Raji (cell line): Measurements from ENCODE around the gene CACNA1E.

Experiments
- POLR2A ChIP-seq: IDR thresholded peaks from 2 replicates; pipeline ENCODE4 v1.6.1; 2011; ENCODE audit warnings: low read depth, low read length, control low read depth; ENCODE audit not compliant: insufficient read depth

Gene CACNA1E

DNA sequence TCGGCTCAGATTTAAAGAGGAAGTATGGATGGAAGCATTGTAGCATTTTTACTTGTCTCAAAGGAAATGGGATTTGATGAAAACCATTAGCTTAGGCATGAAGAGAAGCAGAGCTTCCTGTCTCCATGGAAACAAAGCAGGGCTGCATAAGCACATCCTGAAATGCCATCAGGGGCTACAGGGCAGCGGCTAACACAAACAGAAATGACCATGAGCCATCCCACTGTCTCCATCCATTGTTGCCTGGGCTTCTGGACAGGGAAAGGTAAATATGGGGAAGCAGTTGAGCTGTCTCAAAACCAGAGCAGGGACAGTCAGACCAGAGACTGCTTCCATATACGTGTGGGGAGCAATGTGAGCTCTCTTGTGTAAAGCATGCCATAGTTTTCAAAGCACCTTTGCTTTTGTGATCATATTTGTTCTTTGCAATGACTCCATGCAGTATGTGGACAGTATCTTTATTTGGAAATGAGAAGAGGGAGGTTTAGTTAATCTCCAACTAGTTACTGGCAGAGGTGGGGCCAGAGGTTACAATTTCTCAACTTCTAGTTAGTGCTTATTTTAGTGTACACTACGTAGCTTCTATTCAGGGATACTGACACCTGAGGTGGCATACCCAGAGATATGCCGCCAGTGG lies 176.1 kb downstream of the CACNA1E start:
- no peak for TF ChIP-seq POLR2A

DNA sequence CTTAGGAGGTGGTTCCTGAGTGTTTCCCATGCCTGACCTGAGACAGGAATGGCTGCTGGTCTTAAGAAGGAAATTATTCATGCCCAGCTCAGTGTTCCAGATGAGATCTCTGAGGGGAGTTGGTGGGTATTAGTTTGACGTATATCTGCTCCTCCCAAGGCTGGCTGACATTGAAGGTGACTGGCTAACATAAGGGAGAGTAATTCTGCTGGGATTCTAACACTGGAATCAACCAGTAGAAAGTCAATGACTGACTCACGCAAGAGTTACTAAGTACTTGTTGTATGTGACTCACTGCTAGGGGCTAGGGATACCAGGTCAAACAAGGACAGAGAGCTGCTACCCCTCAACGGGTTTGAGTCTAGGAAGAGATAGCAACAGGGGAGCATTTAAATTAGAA lies 177.3 kb downstream of the CACNA1E start:
- no peak for TF ChIP-seq POLR2A

DNA sequence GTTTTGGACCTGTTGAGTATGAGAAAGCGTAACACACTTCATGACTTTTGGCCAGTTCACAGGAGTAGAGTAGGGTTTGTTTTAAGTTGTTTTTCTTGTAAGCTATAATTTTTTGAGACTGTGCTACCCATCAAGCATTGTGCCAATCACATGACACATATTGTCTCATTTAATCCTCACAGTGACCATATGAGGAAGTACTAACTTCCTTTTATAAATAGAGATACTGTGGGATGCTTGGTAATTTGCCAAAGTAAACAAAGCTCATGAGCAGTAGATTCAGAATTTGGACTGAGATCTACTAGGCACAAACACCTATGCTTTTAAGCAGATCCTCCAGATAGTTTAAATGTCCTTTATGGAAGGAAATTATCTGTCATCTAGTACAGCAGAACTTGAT lies 178.3 kb downstream of the CACNA1E start:
- no peak for TF ChIP-seq POLR2A

DNA sequence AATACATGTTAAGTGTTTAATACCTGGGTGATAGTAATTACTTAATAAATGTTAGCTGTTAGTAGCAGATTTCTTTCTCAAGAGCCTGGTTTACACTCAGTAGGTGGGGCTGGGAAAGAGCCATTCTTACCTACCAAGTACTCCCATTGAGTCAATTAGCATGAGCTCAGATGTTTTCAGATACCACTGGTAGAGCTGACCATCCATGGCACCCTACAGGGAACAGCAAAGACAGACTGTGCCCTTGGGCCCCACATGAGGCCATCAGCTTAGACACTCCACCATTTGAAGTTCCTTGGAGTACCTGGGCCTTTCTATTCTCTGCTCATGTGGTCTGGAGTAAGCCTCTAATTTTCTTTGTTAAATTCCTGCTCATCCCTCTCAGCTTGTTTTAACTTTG lies 179.3 kb downstream of the CACNA1E start:
- TF ChIP-seq POLR2A, result no peak

DNA sequence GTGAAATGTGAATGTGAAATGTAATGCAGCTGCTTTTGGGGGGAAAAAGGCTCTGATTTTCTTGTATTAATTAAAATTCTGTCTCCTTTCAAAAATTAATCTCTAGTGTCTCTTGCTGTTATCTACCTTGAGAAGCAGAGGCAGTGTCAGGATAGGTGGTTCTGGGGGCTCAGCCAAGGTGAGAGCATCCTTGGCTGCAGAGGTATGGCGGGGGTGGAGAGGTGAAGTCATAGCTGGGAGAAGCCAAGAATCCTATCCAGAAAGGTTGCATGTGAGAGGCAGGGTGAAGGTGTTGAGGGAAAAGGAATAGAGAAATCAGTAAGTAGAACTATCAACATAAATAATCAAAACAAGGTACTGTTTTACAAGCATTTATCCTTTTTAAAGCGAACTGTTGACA lies 181.2 kb downstream of the CACNA1E start:
- TF ChIP-seq POLR2A, result no peak

DNA sequence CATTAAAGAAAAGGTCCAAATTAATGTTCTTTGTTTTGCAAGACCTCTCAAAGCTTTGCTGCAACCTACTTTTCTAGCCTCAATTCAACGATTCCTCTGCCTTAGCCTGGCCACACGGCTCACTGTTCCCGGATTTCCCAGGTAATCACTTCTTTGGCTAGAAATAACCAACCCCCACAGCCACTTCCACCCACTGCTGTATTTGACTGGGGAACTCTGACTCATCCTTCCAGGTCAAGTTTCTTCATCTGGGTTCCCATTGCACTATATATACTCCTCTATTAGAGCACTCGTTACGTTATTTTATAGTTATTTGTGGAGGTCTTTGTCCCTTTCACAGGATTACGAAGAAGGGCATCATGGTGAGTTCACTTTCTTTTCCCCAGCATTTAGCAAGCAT lies 185.9 kb downstream of the CACNA1E start:
- TF ChIP-seq POLR2A, result no peak

DNA sequence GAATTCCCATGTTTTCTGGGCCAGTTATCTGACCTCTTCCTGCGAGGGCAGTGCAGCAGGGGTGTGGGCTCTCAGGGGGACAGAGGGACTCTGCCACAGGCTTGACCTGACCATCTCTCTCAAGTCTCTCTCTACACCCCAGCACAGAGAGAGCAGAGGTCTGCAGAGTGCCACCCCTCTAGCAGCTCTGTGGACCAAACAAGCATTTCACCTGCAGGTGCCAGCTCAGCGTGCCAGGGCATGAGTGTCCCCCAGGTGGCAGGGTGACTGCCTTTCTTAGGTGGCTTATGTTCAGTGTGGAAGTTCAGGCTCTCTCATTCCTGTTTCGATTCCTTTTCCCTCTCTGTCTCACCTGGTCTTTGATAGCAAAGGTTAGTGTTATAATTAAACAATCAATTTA lies 191.3 kb downstream of the CACNA1E start:
- TF ChIP-seq POLR2A, result no peak

DNA sequence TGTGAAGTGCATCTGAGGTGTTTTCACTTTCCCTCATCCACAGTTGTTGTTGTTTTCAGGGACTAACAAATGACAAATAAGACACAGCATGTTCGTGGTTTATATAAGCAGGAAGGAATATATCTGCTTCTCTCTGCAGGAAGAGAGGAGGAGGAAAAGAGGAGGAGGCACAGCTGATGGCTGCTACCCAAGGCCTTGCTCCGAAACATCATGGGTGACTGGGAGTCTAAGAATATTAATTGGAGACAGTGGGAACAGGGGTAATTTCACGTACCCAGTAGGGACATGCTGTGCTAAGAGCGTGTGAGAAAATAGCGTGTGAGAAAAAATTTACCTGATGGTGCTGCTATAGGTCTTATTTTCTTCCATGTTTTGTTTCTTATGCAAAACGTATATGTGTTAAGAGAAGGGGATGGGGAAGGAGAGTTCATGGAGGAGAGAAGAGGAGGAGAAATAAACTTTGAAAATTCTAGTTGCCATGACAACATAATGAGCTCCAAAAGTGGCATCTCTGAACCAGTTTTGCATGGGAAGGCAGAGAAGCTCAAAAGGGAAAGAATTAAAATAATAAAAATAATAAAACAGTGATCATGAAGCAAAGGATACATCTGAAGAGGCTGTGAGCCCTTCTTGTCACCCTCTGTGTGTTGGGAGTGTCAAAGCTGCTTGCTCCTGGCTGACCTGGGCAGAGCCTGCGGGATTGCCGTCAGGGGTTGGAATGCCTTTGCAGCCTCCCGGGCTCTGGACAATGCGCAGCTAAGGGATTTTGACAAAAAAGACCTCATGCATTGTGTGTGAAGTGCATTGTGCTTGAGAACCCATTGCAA lies 192.0 kb downstream of the CACNA1E start:
- TF ChIP-seq POLR2A, result no peak

DNA sequence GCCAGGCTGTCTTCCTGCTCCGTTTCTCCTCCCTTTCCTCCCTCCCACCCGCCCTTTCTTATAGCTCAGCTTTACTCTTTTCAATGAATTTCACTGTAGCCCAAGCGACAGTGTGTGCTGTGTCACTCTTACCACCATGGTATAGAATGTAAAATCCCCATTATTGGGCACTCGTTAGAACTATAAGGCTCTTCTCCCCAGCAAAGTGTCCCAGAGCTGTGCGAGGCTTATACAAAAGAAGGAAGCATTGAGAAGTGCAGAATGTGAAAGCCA lies 192.5 kb downstream of the CACNA1E start:
- TF ChIP-seq POLR2A, result no peak

DNA sequence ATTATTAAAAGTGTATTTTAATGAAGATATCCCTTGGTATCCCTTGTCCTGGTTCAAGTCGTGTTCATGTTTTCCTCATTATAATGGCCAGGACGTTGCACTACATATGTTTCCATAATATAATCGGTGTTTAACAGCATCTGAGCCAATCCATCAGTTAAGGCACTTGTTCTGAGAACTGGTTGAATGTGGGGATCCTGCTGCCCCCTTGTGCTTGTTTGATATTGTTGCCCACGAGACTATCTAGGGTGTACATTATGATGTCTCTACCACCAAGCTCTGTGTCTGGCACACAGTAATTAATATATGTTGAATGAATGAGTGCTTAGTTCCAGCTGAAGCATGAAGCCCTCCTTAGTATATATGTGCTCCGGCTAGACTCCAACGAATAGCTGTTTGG lies 193.0 kb downstream of the CACNA1E start:
- TF ChIP-seq POLR2A, result no peak

DNA sequence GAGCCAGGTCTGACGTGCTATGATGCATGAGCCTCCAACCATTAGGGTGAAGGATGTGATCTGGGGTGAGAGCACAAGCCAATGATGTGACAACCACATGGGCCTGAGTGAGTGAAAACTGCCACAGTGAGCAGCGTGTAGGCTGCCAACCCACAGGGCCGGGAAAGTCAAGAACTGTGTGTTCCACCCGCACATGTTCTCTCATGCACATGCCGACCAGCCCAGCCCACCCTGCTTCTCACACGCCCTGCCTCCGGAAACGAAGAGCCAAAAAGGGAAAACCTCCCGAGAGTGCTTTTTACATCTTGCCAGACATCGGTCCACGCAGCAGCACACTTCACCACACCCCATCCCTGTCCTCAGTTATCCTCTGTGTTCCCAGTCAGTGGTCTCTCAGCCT lies 197.0 kb downstream of the CACNA1E start:
- TF ChIP-seq POLR2A, result no peak

DNA sequence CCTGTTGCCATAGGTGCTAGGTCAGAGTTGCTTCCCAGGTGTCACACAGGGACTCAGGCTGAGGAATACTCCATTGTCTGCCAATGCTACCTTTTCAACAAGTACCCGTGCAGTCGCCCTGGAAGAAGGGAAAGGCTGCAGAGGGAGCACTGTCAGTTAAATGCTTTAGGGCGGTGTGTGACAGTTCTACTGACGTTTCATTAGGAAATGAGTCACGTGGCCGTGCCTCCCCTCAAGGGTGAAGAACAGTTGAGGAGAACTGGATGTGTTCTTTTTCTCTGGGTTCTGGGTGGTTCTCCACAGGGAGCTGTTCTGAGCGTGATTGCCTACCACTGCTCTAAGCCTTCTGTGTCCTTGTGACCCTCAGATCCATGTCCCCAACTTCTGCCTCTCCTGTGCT lies 197.6 kb downstream of the CACNA1E start:
- TF ChIP-seq POLR2A, result no peak

DNA sequence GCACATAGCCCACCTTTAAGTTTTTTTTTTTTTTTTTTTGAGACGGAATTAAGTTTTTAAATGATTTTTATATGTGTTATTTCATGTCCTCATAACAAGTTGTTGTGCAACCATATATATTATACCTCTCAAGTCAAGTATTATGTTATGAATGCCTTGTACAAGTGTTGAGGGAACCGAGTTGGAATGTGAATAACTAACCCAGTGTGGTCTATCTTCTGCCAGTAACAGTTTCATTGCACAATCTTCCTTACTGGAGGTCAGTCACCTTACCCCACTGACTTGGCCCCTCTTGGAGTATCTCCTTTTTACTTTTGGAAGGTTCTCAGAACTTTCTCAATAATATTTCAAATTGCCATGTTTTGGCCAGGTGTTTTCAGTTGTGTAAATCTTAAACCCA lies 201.9 kb downstream of the CACNA1E start:
- TF ChIP-seq POLR2A, result no peak

DNA sequence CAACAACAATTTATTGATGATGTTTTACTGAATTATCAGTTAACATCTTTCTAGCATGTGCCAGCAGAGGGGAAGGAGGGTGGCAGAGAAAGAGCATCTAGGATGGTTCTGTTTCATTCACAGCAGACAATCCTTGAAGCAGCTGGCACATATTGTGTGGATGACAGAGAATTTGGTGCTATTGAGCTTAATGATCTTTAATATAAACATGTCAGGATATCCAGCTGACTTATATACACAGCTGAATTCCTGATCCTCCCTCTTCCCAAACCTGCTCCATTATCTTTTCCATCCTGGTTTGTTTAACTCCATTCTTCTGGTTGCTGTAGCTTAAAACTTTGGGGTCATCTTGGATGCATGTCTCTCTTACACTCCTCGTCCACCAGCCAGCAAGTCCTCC lies 218.6 kb downstream of the CACNA1E start:
- TF ChIP-seq POLR2A, result no peak

DNA sequence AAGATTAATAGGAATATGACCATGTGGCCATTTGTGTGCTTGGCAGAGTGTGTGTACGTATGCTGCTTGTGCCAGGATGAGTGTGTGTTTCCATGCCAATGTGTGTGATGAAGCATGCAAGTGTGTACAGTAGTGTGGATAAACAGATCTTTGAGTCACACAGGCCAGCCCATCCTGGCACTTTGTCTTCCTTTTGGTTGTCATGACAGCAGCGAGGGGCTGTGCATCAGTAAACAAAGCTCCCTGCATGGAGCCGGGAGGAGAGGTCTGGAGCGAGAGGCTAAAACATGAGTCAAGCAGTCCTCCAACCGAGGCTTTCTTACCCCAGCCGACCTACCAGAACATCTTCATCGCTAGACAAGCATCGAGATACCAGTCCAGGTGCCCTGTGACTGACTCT lies 221.2 kb downstream of the CACNA1E start:
- no peak for TF ChIP-seq POLR2A

DNA sequence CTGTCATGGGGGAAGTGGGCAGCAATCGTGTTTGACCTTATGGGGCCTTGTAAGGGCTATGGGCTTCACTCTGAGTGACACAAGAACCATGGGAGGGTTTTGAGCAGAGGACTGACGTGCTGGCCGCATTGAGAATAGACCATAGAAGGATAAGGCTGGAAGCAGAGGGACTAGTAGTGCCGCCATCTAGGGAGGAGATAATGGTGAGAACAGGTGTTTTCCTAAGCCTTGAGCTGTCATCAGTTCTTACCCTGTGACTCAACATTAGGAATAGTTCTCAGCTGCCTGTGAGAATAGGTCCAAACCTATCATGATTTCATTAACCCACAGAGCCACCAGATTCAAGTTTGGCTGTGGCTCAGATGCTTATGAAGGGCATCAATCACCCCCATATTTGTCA lies 228.5 kb downstream of the CACNA1E start:
- no peak for TF ChIP-seq POLR2A

DNA sequence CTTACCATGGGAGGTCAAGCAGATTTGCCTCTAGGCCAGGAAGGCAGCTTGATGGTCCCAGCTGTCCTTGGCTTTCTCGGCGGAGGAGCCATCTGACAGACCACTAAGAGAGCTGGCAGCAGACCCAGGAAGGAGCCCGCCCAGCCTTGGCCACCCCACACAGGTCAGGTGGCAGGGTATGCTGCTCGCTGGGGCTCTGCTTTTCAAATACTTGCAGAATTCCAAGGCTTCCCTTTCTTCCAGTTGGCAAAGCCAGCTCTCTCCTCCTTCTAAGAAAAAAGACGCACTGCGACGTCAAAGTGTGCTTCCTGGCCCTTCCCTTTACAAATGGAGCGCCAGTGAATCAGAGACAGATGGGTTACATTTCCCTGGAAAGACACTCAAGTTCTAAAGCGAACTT lies 229.4 kb downstream of the CACNA1E start:
- TF ChIP-seq POLR2A, result no peak

DNA sequence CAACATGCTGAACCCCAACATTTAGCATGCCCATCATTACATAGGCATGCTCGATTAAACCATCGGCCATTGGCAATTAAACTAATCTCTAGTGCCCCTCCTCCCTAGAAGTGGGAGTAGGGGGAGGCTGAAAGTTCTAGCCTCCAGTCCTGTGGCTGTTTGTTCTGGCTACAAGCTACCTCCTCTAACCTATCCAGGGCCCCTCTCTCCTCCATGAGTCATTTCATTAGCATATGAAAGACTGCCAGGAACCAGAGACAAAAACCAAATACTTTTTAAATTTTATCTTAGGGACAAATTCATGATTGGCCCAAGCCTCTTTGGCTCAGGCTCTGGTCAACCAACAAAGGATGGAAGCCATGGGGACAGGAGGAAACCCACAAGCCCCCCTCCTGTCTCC lies 231.1 kb downstream of the CACNA1E start:
- TF ChIP-seq POLR2A, result no peak

DNA sequence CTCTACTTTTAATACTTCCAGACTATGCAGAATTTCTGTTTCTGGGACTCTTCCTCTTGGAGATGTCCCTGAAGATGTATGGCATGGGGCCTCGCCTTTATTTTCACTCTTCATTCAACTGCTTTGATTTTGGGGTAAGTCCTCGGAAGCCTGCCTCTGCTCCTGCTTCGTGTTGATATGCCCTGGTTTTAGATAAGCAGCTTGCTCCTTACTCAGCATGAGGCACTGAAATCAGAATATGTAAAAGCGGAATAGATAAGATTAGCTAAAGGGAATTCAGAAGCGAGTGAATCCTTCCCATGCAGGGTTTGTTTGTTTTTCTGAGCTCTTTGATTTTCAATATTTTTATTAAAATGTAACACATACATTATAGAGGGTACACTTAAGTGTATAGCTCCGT lies 234.7 kb downstream of the CACNA1E start:
- no peak for TF ChIP-seq POLR2A
